ENCODE data around the gene SCN9A.

The SCN9A gene

DNA sequence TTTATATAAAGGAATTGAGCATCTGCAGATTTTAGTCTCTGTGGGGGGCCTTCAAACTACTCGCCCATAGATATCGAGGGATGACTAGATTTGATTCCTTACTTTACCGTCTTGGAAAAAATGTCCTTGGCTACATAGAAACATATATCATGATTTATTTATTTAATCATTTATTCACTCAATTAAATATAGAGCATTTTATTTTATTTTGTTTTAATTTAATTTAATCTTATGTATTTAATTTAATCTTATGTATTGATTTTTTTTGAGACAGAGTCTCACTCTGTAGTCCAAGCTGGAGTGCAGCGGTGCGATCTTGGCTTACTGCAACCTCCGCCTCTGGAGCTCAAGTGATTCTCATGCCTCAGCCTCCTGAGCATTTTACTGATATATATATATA is 105.4 kb downstream of the SCN9A start:
- Histone ChIP-seq H3K4me3 (ENCODE audit: low read depth, low read length) (no peak overlapping the region), H3K4me1 (ENCODE audit: control insufficient read depth, insufficient read depth, low read length) (no peaks in the 10 kb centered on the region), H3K36me3 (ENCODE audit: control insufficient read depth in 2 of 2, insufficient read depth in 1 of 2, low read length in 2 of 2) (no peaks in the 10 kb centered on the region), H3K9me3 (ENCODE audit: control insufficient read depth, insufficient read depth, low read depth, low read length) (no peaks in the 10 kb centered on the region), H3K27ac (ENCODE audit: extremely low read depth, low read depth, low read length) (no peak overlapping the region)
- ChIA-PET CTCF (interaction anchor here (0.6 to 0.7 kb wide), 2 partner anchors 16 to 144 kb away, joined by 3 to 5 read pairs; no protein-coding TSS in a partner anchor), POLR2A (no interaction called here)
- TF ChIP-seq ZNF623 (tag by site-specific recombination; IDR thresholded peaks at IDR 0.05): no peak
- no peak for TF ChIP-seq ZNF214 (tag by site-specific recombination; IDR thresholded peaks at IDR 0.05; ENCODE audit: borderline replicate concordance)

- no peaks in the 10 kb centered on the region for H3K4me1 ChIP-seq (ENCODE audit: control insufficient read depth, insufficient read depth, low read length)
- no peaks in the 10 kb centered on the region for H3K36me3 ChIP-seq (ENCODE audit: control insufficient read depth in 2 of 2, insufficient read depth in 1 of 2, low read length in 2 of 2)
- H3K9me3 ChIP-seq (ENCODE audit: control insufficient read depth, insufficient read depth, low read depth, low read length): no peaks in the 10 kb centered on the region
- H3K4me3 ChIP-seq (ENCODE audit: low read depth, low read length): no peak overlapping the region
- TF ChIP-seq MZF1 (tag by site-specific recombination; IDR thresholded peaks at IDR 0.05; ENCODE audit: borderline replicate concordance): no peak
- TF ChIP-seq CTCF (tag by site-specific recombination; IDR thresholded peaks at IDR 0.05): no peak
- TF ChIP-seq, protein P1, sequence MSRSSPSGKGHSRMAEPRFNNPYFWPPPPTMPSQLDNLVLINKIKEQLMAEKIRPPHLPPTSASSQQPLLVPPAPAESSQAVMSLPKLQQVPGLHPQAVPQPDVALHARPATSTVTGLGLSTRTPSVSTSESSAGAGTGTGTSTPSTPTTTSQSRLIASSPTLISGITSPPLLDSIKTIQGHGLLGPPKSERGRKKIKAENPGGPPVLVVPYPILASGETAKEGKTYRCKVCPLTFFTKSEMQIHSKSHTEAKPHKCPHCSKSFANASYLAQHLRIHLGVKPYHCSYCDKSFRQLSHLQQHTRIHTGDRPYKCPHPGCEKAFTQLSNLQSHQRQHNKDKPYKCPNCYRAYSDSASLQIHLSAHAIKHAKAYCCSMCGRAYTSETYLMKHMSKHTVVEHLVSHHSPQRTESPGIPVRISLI (tag by site-specific recombination; IDR thresholded peaks at IDR 0.05): no peak
- no peak for TF ChIP-seq IKZF3 (tag by site-specific recombination; IDR thresholded peaks at IDR 0.05)
- TF ChIP-seq SCRT1 (tag by site-specific recombination; IDR thresholded peaks at IDR 0.05; ENCODE audit: borderline replicate concordance): no peak
- TF ChIP-seq ZNF292 (tag by site-specific recombination; IDR thresholded peaks at IDR 0.05; ENCODE audit: borderline replicate concordance, low read depth): no peak
- TF ChIP-seq ZEB2 (tag by site-specific recombination; IDR thresholded peaks at IDR 0.05): no peak
- no peak for TF ChIP-seq ZNF629 (tag by site-specific recombination; IDR thresholded peaks at IDR 0.05)
- TF ChIP-seq, protein P2, sequence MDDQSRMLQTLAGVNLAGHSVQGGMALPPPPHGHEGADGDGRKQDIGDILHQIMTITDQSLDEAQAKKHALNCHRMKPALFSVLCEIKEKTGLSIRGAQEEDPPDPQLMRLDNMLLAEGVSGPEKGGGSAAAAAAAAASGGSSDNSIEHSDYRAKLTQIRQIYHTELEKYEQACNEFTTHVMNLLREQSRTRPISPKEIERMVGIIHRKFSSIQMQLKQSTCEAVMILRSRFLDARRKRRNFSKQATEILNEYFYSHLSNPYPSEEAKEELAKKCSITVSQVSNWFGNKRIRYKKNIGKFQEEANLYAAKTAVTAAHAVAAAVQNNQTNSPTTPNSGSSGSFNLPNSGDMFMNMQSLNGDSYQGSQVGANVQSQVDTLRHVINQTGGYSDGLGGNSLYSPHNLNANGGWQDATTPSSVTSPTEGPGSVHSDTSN (CRISPR knock-in tag; IDR thresholded peaks at IDR 0.05): no peak
- no peak for TF ChIP-seq ZNF449 (tag by site-specific recombination; IDR thresholded peaks at IDR 0.05)
- POLR2A ChIA-PET: no interaction called here
- no peak overlapping the region for H3K27ac ChIP-seq (ENCODE audit: extremely low read depth, low read depth, low read length)
- CTCF ChIA-PET: interaction anchor here (0.7 kb wide), 1 partner anchor 126 kb away, joined by 4 read pairs; no protein-coding TSS in a partner anchor
Observed at GRCh38 chr2:166269322-166269721, 106.4 kb downstream of the SCN9A start.

GRCh38 chr2:166257859-166258258 is 117.9 kb downstream of the SCN9A start:
- ChIA-PET CTCF (no interaction called here), POLR2A (no interaction called here)
- no peak overlapping the region for H3K4me3 ChIP-seq (ENCODE audit: low read depth, low read length)
- H3K4me1 ChIP-seq (ENCODE audit: control insufficient read depth, insufficient read depth, low read length): no peaks in the 10 kb centered on the region
- H3K27ac ChIP-seq (ENCODE audit: extremely low read depth, low read depth, low read length): no peak overlapping the region
- H3K36me3 ChIP-seq (ENCODE audit: control insufficient read depth in 2 of 2, insufficient read depth in 1 of 2, low read length in 2 of 2): no peaks in the 10 kb centered on the region
- no peak for TF ChIP-seq GLI4 (tag by site-specific recombination; IDR thresholded peaks at IDR 0.05)
- TF ChIP-seq PATZ1 (tag by site-specific recombination; IDR thresholded peaks at IDR 0.05): no peak
- no peak for TF ChIP-seq ZNF37A (tag by site-specific recombination; IDR thresholded peaks at IDR 0.05)
- TF ChIP-seq PRDM10 (tag by site-specific recombination; IDR thresholded peaks at IDR 0.05): no peak
- H3K9me3 ChIP-seq (ENCODE audit: control insufficient read depth, insufficient read depth, low read depth, low read length): no peaks in the 10 kb centered on the region
